GM23338 (cell line): ENCODE data around the gene PNPLA2.
A peak's percentile ranks its signal among the peaks of the same experiment; 100 is the strongest.

ENCODE experiments used
- CTCF ChIP-seq, 2 experiments: fragments of 200-600 bp in 1 of 2; sonication (generic) in 1 of 2; conservative IDR thresholded peaks; 2 replicates each; pipeline versions ENCODE4 v1.5.1 to v1.6.1; 2016 to 2017; ENCODE audit warnings: antibody characterized with exemption in 2 of 2, low read depth in 2 of 2, mild to moderate bottlenecking in 2 of 2, moderate library complexity in 1 of 2
- EZH2 ChIP-seq: fragments of 200-600 bp; sonication (generic); IDR thresholded peaks from one replicate; pipeline ENCODE4 v1.8.0; 2017; ENCODE audit warnings: antibody characterized with exemption, mild to moderate bottlenecking, low read depth; ENCODE audit not compliant: unreplicated experiment
- EZH2phosphoT487 ChIP-seq: fragments of 200-600 bp; sonication (generic); IDR thresholded peaks from one replicate; pipeline ENCODE4 v1.8.1; 2018; ENCODE audit warnings: antibody characterized with exemption; ENCODE audit not compliant: unreplicated experiment
- POLR2AphosphoS5 ChIP-seq: IDR thresholded peaks from 2 replicates; pipeline ENCODE4 v1.6.1; 2016; ENCODE audit warnings: antibody characterized with exemption, low read depth
- TF ChIP-seq, protein P1 (sequence below): IDR thresholded peaks from 2 replicates; pipeline ENCODE4 v1.6.1; 2016; ENCODE audit warnings: antibody characterized with exemption

DNA sequence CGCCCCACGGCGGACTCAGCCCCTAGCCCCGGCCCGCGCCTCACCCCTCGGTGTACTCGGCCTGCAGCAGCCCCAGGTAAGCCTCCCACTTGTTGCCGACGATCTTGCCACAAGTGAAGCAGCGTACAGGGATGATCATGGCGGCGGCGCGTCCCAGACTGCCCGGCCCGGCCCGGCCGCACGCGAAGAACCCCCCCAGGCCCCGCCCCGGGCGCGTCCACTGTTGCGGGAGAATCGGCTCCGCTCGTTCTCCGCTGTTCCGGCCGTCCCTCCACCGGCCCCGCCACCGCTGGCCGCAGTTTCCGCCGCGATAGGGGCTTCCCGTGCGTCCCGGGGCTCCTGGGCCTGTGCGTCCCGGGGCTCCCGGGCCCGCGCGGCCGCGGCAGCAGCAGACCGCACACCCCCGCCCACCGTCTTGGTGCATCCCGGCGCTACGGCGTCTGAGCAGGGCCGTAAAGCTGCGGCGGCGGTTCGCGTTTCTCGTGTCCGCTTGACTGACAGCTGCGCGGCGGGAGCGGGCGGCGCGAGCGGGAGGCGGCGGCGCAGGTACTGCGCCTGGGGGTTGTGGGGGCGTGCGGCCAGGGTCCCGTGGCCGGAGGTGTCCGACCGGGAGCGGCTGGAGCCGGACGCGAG, 23.8 kb downstream of the PNPLA2 start, which contains the start of the genes POLR2L and TSPAN4:
- TF ChIP-seq POLR2AphosphoS5 (peak; percentile 98), CTCF (conservative IDR thresholded peaks at IDR 0.05; ENCODE audit: low read depth in 2 of 2) (no peak), EZH2 (no peak), EZH2phosphoT487 (no peak)
- TF ChIP-seq, protein P1, sequence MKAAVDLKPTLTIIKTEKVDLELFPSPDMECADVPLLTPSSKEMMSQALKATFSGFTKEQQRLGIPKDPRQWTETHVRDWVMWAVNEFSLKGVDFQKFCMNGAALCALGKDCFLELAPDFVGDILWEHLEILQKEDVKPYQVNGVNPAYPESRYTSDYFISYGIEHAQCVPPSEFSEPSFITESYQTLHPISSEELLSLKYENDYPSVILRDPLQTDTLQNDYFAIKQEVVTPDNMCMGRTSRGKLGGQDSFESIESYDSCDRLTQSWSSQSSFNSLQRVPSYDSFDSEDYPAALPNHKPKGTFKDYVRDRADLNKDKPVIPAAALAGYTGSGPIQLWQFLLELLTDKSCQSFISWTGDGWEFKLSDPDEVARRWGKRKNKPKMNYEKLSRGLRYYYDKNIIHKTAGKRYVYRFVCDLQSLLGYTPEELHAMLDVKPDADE, result 0 out of 2 replicates have a peak, but pooled peaks have one; percentile 12
